ENCODE results near the gene VPS37D. TPM values are rescaled to one million over a fixed set of nuclear protein-coding genes. Genes with fewer than 3 reads are reported as not detected.
"Not testable (repeated sequence)": the region's sequence is repeated elsewhere in the genome, so short reads cannot be mapped to it uniquely, and the experiment has no call there.

The VPS37D gene
- polyA plus RNA-seq = under 1 TPM; 0.45 to 0.75 TPM

GRCh38 chr7:73667344-73668102, at the start of gene VPS37D:
VPS37D (plus strand) TSS chr7:73667831; CDS start chr7:73667959, 128 bp downstream.
- Histone ChIP-seq H3K36me3 (ENCODE audit: control insufficient read depth in 2 of 2, insufficient read depth in 2 of 2, low read length in 1 of 2) (no peaks in the 10 kb centered on the region), H3K9me3 (ENCODE audit: control insufficient read depth in 2 of 2, insufficient read depth in 1 of 2, low read depth in 1 of 2, low read length in 1 of 2) (no peaks in the 10 kb centered on the region), H3K27ac (ENCODE audit: low read depth in 2 of 2, low read length in 1 of 2) (no peak within 1 kb of the TSS), H3K4me1 (ENCODE audit: control insufficient read depth in 2 of 2, insufficient read depth in 2 of 2, low read length in 1 of 2) (peaks cover 2% of the 10 kb centered on the region in 2 donors), H3K4me3 (ENCODE audit: low read depth in 1 of 2, low read length in 2 of 2) (peak within 1 kb of the TSS; percentile 41 to 49), H3K27me3 (ENCODE audit: control insufficient read depth in 1 of 2, insufficient read depth in 2 of 2, low read length in 2 of 2) (peaks cover 0 to 2% of the 10 kb centered on the region in 2 donors)
- 2 to 4% methylated on average over 53 to 79 of the region's 79 CpGs for WGBS, 2 donors

- no peak overlapping the region for H3K27ac ChIP-seq (ENCODE audit: low read depth in 2 of 2, low read length in 1 of 2)
- H3K36me3 ChIP-seq (ENCODE audit: control insufficient read depth in 2 of 2, insufficient read depth in 2 of 2, low read length in 1 of 2) = no peaks in the 10 kb centered on the region
- H3K4me3 ChIP-seq (ENCODE audit: low read depth in 1 of 2, low read length in 2 of 2) = no peak overlapping the region
- H3K27me3 ChIP-seq (ENCODE audit: control insufficient read depth in 1 of 2, insufficient read depth in 2 of 2, low read length in 2 of 2) = peaks cover 0 to 10% of the 10 kb centered on the region in 2 donors
- H3K9me3 ChIP-seq (ENCODE audit: control insufficient read depth in 2 of 2, insufficient read depth in 1 of 2, low read depth in 1 of 2, low read length in 1 of 2) = no peaks in the 10 kb centered on the region
- WGBS, 2 donors = 78 to 83% methylated on average over 4 of the region's 4 CpGs
- peaks cover 0 to 7% of the 10 kb centered on the region in 2 donors for H3K4me1 ChIP-seq (ENCODE audit: control insufficient read depth in 2 of 2, insufficient read depth in 2 of 2, low read length in 1 of 2)
These were observed 49.1 kb upstream of the VPS37D start for GRCh38 chr7:73618538-73618937.

- H3K36me3 ChIP-seq (ENCODE audit: control insufficient read depth in 2 of 2, insufficient read depth in 2 of 2, low read length in 1 of 2); H3K4me3 ChIP-seq (ENCODE audit: low read depth in 1 of 2, low read length in 2 of 2): not testable (repeated sequence)
- peaks cover 0 to 13% of the 10 kb centered on the region in 2 donors for H3K27me3 ChIP-seq (ENCODE audit: control insufficient read depth in 1 of 2, insufficient read depth in 2 of 2, low read length in 2 of 2)
These were observed 48.2 kb upstream of the VPS37D start for GRCh38 chr7:73619394-73619793.

GRCh38 chr7:73621168-73622063, 46.2 kb upstream of the VPS37D start:
- WGBS, 2 donors = 53 to 59% methylated on average over 6 to 7 of the region's 7 CpGs
- Histone ChIP-seq H3K4me1 (ENCODE audit: control insufficient read depth in 2 of 2, insufficient read depth in 2 of 2, low read length in 1 of 2) (peaks cover 0 to 10% of the 10 kb centered on the region in 2 donors), H3K27ac (ENCODE audit: low read depth in 2 of 2, low read length in 1 of 2) (no peak overlapping the region), H3K36me3 (ENCODE audit: control insufficient read depth in 2 of 2, insufficient read depth in 2 of 2, low read length in 1 of 2) (no peaks in the 10 kb centered on the region), H3K27me3 (ENCODE audit: control insufficient read depth in 1 of 2, insufficient read depth in 2 of 2, low read length in 2 of 2) (peaks cover 0 to 13% of the 10 kb centered on the region in 2 donors), H3K4me3 (ENCODE audit: low read depth in 1 of 2, low read length in 2 of 2) (no peak overlapping the region), H3K9me3 (ENCODE audit: control insufficient read depth in 2 of 2, insufficient read depth in 1 of 2, low read depth in 1 of 2, low read length in 1 of 2) (no peaks in the 10 kb centered on the region)

More at GRCh38 chr7:73619394-73619793, 48.2 kb upstream of the VPS37D start:
- H3K27ac ChIP-seq (ENCODE audit: low read depth in 2 of 2, low read length in 1 of 2); H3K9me3 ChIP-seq (ENCODE audit: control insufficient read depth in 2 of 2, insufficient read depth in 1 of 2, low read depth in 1 of 2, low read length in 1 of 2): not testable (repeated sequence)
- 84 to 88% methylated on average over 11 of the region's 11 CpGs for WGBS, 2 donors
- peaks cover 0 to 10% of the 10 kb centered on the region in 2 donors for H3K4me1 ChIP-seq (ENCODE audit: control insufficient read depth in 2 of 2, insufficient read depth in 2 of 2, low read length in 1 of 2)

GRCh38 chr7:73622527-73622908, 45.1 kb upstream of the VPS37D start:
- Histone ChIP-seq H3K9me3 (ENCODE audit: control insufficient read depth in 2 of 2, insufficient read depth in 1 of 2, low read depth in 1 of 2, low read length in 1 of 2) (no peaks in the 10 kb centered on the region), H3K27me3 (ENCODE audit: control insufficient read depth in 1 of 2, insufficient read depth in 2 of 2, low read length in 2 of 2) (peaks cover 0 to 13% of the 10 kb centered on the region in 2 donors), H3K36me3 (ENCODE audit: control insufficient read depth in 2 of 2, insufficient read depth in 2 of 2, low read length in 1 of 2) (no peaks in the 10 kb centered on the region), H3K27ac (ENCODE audit: low read depth in 2 of 2, low read length in 1 of 2) (no peak overlapping the region), H3K4me3 (ENCODE audit: low read depth in 1 of 2, low read length in 2 of 2) (no peak overlapping the region), H3K4me1 (ENCODE audit: control insufficient read depth in 2 of 2, insufficient read depth in 2 of 2, low read length in 1 of 2) (peaks cover 0 to 10% of the 10 kb centered on the region in 2 donors)
- 24 to 30% methylated on average over 2 of the region's 2 CpGs for whole genome bisulfite sequencing, 2 donors

GRCh38 chr7:73622909-73623797, 44.5 kb upstream of the VPS37D start:
- peak overlapping the region; percentile 2 to 6 for H3K4me3 ChIP-seq (ENCODE audit: low read depth in 1 of 2, low read length in 2 of 2)
- H3K27ac ChIP-seq (ENCODE audit: low read depth in 2 of 2, low read length in 1 of 2) = no peak overlapping the region

GRCh38 chr7:73623798-73624668, 43.6 kb upstream of the VPS37D start, which contains the start of gene MLXIPL:
MLXIPL (minus strand) TSS chr7:73624522; CDS start chr7:73624492, 30 bp downstream.
- Histone ChIP-seq H3K4me1 (ENCODE audit: control insufficient read depth in 2 of 2, insufficient read depth in 2 of 2, low read length in 1 of 2) (peaks cover 0 to 10% of the 10 kb centered on the region in 2 donors), H3K36me3 (ENCODE audit: control insufficient read depth in 2 of 2, insufficient read depth in 2 of 2, low read length in 1 of 2) (no peaks in the 10 kb centered on the region), H3K27me3 (ENCODE audit: control insufficient read depth in 1 of 2, insufficient read depth in 2 of 2, low read length in 2 of 2) (peaks cover 0 to 13% of the 10 kb centered on the region in 2 donors), H3K27ac (ENCODE audit: low read depth in 2 of 2, low read length in 1 of 2) (no peak within 1 kb of the TSS), H3K9me3 (ENCODE audit: control insufficient read depth in 2 of 2, insufficient read depth in 1 of 2, low read depth in 1 of 2, low read length in 1 of 2) (no peaks in the 10 kb centered on the region), H3K4me3 (ENCODE audit: low read depth in 1 of 2, low read length in 2 of 2) (peak within 1 kb of the TSS; percentile 20 to 45)
- WGBS, 2 donors = 3% methylated on average over 49 to 80 of the region's 80 CpGs

More at GRCh38 chr7:73622909-73623797, 44.5 kb upstream of the VPS37D start:
- Histone ChIP-seq H3K27me3 (ENCODE audit: control insufficient read depth in 1 of 2, insufficient read depth in 2 of 2, low read length in 2 of 2) (peaks cover 0 to 13% of the 10 kb centered on the region in 2 donors), H3K4me1 (ENCODE audit: control insufficient read depth in 2 of 2, insufficient read depth in 2 of 2, low read length in 1 of 2) (peaks cover 0 to 10% of the 10 kb centered on the region in 2 donors), H3K9me3 (ENCODE audit: control insufficient read depth in 2 of 2, insufficient read depth in 1 of 2, low read depth in 1 of 2, low read length in 1 of 2) (no peaks in the 10 kb centered on the region), H3K36me3 (ENCODE audit: control insufficient read depth in 2 of 2, insufficient read depth in 2 of 2, low read length in 1 of 2) (no peaks in the 10 kb centered on the region)
- WGBS, 2 donors = 5% methylated on average over 56 to 58 of the region's 58 CpGs

GRCh38 chr7:73624669-73625001, 43.0 kb upstream of the VPS37D start:
- H3K4me1 ChIP-seq (ENCODE audit: control insufficient read depth in 2 of 2, insufficient read depth in 2 of 2, low read length in 1 of 2) = peaks cover 0 to 10% of the 10 kb centered on the region in 2 donors
- no peaks in the 10 kb centered on the region for H3K36me3 ChIP-seq (ENCODE audit: control insufficient read depth in 2 of 2, insufficient read depth in 2 of 2, low read length in 1 of 2)
- no peak overlapping the region for H3K27ac ChIP-seq (ENCODE audit: low read depth in 2 of 2, low read length in 1 of 2)
- no peak overlapping the region for H3K4me3 ChIP-seq (ENCODE audit: low read depth in 1 of 2, low read length in 2 of 2)
- 40 to 41% methylated on average over 9 of the region's 9 CpGs for WGBS, 2 donors
- H3K27me3 ChIP-seq (ENCODE audit: control insufficient read depth in 1 of 2, insufficient read depth in 2 of 2, low read length in 2 of 2) = peaks cover 0 to 13% of the 10 kb centered on the region in 2 donors
- H3K9me3 ChIP-seq (ENCODE audit: control insufficient read depth in 2 of 2, insufficient read depth in 1 of 2, low read depth in 1 of 2, low read length in 1 of 2) = no peaks in the 10 kb centered on the region

Measured in esophagus (tissue), 2 donors.